Uterus (tissue), 2 donors: ENCODE data around the gene IRF2.

Experiments used
- CTCF ChIP-seq, 4 experiments: fragments of 200-600 bp in 2 of 4; fragments of 450-650 bp in 2 of 4; sonication (generic) in 2 of 4; IDR thresholded peaks; one replicate each; pipeline ENCODE4 v1.5.1; 2016 to 2019; ENCODE audit warnings: antibody characterized with exemption in 4 of 4, mild to moderate bottlenecking in 2 of 4, moderate library complexity in 1 of 4
- POLR2A ChIP-seq, 2 donors: fragments of 450-650 bp; IDR thresholded peaks; one replicate each; pipeline ENCODE4 v1.6.1; 2016; ENCODE audit warnings: antibody characterized with exemption in 2 of 2, mild to moderate bottlenecking in 1 of 2, moderate library complexity in 1 of 2

DNA sequence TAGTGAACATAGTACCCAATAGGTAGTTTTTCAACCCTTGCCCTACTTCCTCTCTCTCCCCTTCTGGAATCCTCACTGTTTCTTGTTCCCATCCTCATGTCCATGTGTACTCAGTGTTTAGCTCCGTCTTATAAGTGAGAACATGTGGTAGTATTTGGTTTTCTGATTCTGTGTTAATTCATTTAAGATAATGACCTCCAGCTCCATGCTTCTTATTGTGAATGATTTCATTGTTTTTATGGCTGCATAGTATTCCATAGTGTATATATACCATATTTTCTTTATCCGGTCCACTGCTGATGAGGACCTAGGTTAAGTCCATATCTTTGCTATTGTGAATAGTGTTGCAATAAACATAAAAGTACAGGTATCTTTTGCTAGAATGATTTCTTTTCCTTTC is 31.0 kb downstream of the IRF2 start:
- TF ChIP-seq CTCF (IDR thresholded peaks at IDR 0.05) (no peak), POLR2A (IDR thresholded peaks at IDR 0.05) (no peak)
